ENCODE results near the gene PPP1R7. TPM values are rescaled to one million over a fixed set of nuclear protein-coding genes. Genes with fewer than 3 reads are reported as not detected.
A peak's percentile ranks its signal among the peaks of the same experiment; 100 is the strongest.

Gene PPP1R7
- polyA plus RNA-seq, 3 donors: 54.9 to 102 (median 84.4) TPM

- Mint-ChIP-seq H3K27me3 (ENCODE audit: low read depth in 3 of 3) (peaks cover 0 to 8% (median 2%) of the 10 kb centered on the region in 3 donors), H3K4me3 (peak overlapping the region; percentile 98 to 99), H3K36me3 (peaks cover 17 to 20% of the 10 kb centered on the region in 2 donors), H3K9me3 (no peaks in the 10 kb centered on the region), H3K27ac (peak overlapping the region; percentile 2 to 92 (median 78)), H3K4me1 (peaks cover 24% of the 10 kb centered on the region)
- Histone ChIP-seq H3K4me1 (ENCODE audit: control insufficient read depth in 1 of 2, insufficient read depth in 2 of 2, low read length in 2 of 2) (peaks cover 12 to 27% of the 10 kb centered on the region in 2 donors), H2AFZ (ENCODE audit: insufficient read depth, low read depth, low read length, poor library complexity, severe bottlenecking) (peak overlapping the region; percentile 99), H3K4me3 (replicated peaks in 1 of 3; ENCODE audit: low read depth in 2 of 3, low read length in 3 of 3) (peak overlapping the region; percentile 56 to 87 (median 83)), H3K9me3 (replicated peaks in 1 of 2; ENCODE audit: control insufficient read depth in 1 of 2, insufficient read depth in 1 of 2, low read length in 2 of 2) (no peaks in the 10 kb centered on the region), H3K9ac (ENCODE audit: insufficient read depth, low read length, poor library complexity, severe bottlenecking) (peak overlapping the region; percentile 80), H4K20me1 (ENCODE audit: insufficient read depth, low read length) (peaks cover 23% of the 10 kb centered on the region), H3K36me3 (replicated peaks in 1 of 2; ENCODE audit: control insufficient read depth in 1 of 2, insufficient read depth in 2 of 2, low read length in 2 of 2) (peaks cover 6 to 28% of the 10 kb centered on the region in 2 donors), H3K27ac (ENCODE audit: low read depth in 1 of 2, low read length in 2 of 2) (peak overlapping the region in 1 of 2 donors; percentile 74), H3K79me2 (ENCODE audit: insufficient read depth, low read length) (peaks cover 33% of the 10 kb centered on the region), H3K27me3 (ENCODE audit: control insufficient read depth in 2 of 2, insufficient read depth in 2 of 2, low read length in 2 of 2) (no peaks in the 10 kb centered on the region), H3K4me2 (replicated peaks; ENCODE audit: extremely low read depth, low read length, poor library complexity, severe bottlenecking) (peak overlapping the region; percentile 100)
- DNase-seq: no peak
- TF ChIP-seq CTCF (IDR thresholded peaks at IDR 0.05): no peak
- 17% methylated on average over 33 of the region's 37 CpGs for WGBS (ENCODE audit: insufficient coverage)
- intact Hi-C loops (cut with micrococcal nuclease): loop anchor here (2.0 to 10.0 kb wide), 4 partner anchors 156 to 358 kb away; partner anchors contain the start of genes FARP2 (in 1 of the 2), HDLBP (in 1 of the 2), SEPTIN2 (in 1 of the 2) and SNED1 (in 1 of the 2)
Observed at GRCh38 chr2:241150660-241151530, 628 bp downstream of the PPP1R7 start.

GRCh38 chr2:241151934-241152660 lies 1.8 kb downstream of the PPP1R7 start:
- H3K27ac ChIP-seq (ENCODE audit: low read depth in 1 of 2, low read length in 2 of 2): no peak overlapping the region
- no peak overlapping the region for H3K4me3 Mint-ChIP-seq
- no peak overlapping the region for H3K4me2 ChIP-seq (replicated peaks; ENCODE audit: extremely low read depth, low read length, poor library complexity, severe bottlenecking)

More at GRCh38 chr2:241151934-241152660, 1.8 kb downstream of the PPP1R7 start:
- Mint-ChIP-seq H3K27ac (peak overlapping the region in 1 of 7 donors; percentile 31), H3K36me3 (peaks cover 17 to 20% of the 10 kb centered on the region in 2 donors), H3K4me1 (peaks cover 30% of the 10 kb centered on the region), H3K9me3 (no peaks in the 10 kb centered on the region), H3K27me3 (ENCODE audit: low read depth in 3 of 3) (peaks cover 0 to 8% (median 2%) of the 10 kb centered on the region in 3 donors)
- intact Hi-C loops (cut with micrococcal nuclease): loop anchor here (2.0 to 10.0 kb wide), 4 partner anchors 157 to 357 kb away; partner anchors contain the start of genes FARP2 (in 1 of the 2), HDLBP (in 1 of the 2), SEPTIN2 (in 1 of the 2) and SNED1 (in 1 of the 2)
- TF ChIP-seq CTCF (IDR thresholded peaks at IDR 0.05): no peak
- Histone ChIP-seq H3K79me2 (ENCODE audit: insufficient read depth, low read length) (peaks cover 33% of the 10 kb centered on the region), H3K36me3 (replicated peaks in 1 of 2; ENCODE audit: control insufficient read depth in 1 of 2, insufficient read depth in 2 of 2, low read length in 2 of 2) (peaks cover 6 to 32% of the 10 kb centered on the region in 2 donors), H2AFZ (ENCODE audit: insufficient read depth, low read depth, low read length, poor library complexity, severe bottlenecking) (no peak overlapping the region), H3K4me3 (replicated peaks in 1 of 3; ENCODE audit: low read depth in 2 of 3, low read length in 3 of 3) (no peak overlapping the region), H4K20me1 (ENCODE audit: insufficient read depth, low read length) (peaks cover 33% of the 10 kb centered on the region), H3K4me1 (ENCODE audit: control insufficient read depth in 1 of 2, insufficient read depth in 2 of 2, low read length in 2 of 2) (peaks cover 16 to 31% of the 10 kb centered on the region in 2 donors), H3K27me3 (ENCODE audit: control insufficient read depth in 2 of 2, insufficient read depth in 2 of 2, low read length in 2 of 2) (no peaks in the 10 kb centered on the region), H3K9me3 (replicated peaks in 1 of 2; ENCODE audit: control insufficient read depth in 1 of 2, insufficient read depth in 1 of 2, low read length in 2 of 2) (no peaks in the 10 kb centered on the region), H3K9ac (ENCODE audit: insufficient read depth, low read length, poor library complexity, severe bottlenecking) (no peak overlapping the region)
- 98% methylated on average over 6 of the region's 8 CpGs for WGBS (ENCODE audit: insufficient coverage)
- DNase-seq: no peak
